GM12874 (cell line): ENCODE measurements around the gene SMARCD2.

Source experiments
- TF ChIP-seq, protein P1 (sequence below): IDR thresholded peaks from 2 replicates; pipeline ENCODE4 v1.5.1; 2011; ENCODE audit warnings: low read depth, mild to moderate bottlenecking, control low read depth, low read length, moderate library complexity; ENCODE audit not compliant: insufficient read depth

The SMARCD2 gene

DNA sequence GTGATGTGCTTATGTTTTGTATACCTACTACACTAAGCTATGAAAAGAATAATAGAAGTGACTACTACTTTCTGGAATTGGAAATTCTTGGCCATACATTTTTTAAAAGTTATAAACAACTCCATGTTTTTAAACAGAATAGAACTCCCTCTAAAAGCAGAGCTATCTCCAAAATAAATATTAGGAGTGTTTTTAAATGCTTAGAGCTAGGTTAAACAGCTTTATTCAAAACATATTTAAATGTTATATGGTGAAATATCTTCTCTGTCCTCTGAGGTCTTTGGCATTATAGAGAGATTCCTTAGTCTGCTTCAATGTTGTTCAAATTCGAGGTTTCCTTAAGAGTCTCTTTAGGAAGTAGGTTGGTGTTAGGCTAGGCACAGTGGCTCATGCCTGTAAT lies 38.2 kb downstream of the SMARCD2 start:
- TF ChIP-seq, protein P1, sequence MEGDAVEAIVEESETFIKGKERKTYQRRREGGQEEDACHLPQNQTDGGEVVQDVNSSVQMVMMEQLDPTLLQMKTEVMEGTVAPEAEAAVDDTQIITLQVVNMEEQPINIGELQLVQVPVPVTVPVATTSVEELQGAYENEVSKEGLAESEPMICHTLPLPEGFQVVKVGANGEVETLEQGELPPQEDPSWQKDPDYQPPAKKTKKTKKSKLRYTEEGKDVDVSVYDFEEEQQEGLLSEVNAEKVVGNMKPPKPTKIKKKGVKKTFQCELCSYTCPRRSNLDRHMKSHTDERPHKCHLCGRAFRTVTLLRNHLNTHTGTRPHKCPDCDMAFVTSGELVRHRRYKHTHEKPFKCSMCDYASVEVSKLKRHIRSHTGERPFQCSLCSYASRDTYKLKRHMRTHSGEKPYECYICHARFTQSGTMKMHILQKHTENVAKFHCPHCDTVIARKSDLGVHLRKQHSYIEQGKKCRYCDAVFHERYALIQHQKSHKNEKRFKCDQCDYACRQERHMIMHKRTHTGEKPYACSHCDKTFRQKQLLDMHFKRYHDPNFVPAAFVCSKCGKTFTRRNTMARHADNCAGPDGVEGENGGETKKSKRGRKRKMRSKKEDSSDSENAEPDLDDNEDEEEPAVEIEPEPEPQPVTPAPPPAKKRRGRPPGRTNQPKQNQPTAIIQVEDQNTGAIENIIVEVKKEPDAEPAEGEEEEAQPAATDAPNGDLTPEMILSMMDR, result no peak

DNA sequence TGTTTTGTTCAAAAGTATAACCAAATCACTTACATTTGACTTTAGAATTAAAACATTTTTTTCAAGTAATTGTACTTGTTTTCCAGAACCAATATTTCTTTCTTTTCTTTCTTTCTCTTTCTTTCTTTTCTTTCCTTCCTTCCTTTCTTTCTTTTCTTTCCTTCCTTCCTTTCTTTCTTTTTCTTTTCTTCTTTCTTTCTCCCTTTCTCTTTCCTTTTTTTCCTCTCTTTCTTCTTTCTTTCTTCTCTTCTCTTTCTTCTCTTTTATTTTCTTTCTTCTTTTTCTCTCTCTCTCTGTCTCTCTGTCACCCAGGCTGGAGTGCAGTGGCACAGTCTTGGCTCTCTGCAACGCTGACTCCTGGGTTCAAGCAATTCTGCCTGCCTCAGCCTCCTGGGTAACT lies 41.7 kb downstream of the SMARCD2 start:
- TF ChIP-seq, protein P1, result no peak

DNA sequence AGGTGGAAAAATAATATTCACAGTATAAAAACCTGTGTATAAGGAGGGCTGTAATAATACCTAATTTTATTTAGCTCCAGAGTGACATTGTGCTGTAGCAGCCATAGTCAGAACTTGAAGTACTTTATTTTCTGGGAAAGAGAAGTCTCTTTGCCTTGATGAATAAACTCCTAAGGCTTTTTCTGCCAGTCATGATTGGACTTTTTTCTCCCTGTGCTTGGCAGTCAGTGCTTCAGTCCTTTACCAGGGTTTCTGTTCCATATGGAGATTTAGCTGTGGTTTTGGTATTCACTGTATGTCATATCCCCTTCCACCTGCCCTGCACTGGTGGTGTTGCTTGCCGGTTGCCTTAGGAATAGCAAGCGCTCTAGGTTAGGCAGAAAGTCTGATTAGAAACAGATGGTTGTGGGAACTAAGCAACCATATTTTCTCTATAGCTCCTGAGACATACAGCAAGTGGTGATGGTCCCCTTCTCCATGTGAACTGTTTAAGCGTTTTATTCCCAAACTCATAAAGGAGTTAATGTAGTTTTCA lies 43.8 kb downstream of the SMARCD2 start:
- TF ChIP-seq, protein P1, result no peak

DNA sequence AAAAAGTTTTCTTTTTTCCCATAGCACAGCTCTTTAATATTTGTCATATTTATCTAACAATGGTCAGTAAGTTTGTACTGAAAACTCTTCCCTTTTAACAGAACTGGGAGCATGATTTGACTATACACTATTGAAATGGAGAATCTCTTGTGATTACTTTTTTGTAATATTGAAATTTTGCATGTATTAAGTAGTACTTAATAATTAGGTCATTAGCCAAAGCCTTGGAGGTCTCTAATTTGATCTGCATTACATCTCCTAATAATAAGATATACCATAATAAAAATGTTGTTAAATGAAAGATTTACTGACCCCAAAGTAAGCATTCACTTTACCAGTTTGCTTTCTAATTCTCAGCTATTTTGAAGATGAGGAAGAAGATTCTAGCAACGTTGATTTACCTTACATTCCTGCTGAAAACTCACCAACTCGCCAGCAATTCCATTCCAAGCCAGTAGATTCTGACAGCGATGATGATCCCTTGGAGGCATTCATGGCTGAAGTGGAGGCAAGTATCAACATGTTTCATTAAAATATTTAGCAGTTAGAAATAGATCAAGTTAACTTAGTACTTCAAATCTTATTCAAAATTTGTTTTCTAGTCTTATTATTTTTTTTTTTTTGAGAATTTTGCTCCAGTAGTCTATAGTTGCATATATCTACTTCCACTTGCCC lies 50.3 kb downstream of the SMARCD2 start:
- TF ChIP-seq, protein P1, result no peak

DNA sequence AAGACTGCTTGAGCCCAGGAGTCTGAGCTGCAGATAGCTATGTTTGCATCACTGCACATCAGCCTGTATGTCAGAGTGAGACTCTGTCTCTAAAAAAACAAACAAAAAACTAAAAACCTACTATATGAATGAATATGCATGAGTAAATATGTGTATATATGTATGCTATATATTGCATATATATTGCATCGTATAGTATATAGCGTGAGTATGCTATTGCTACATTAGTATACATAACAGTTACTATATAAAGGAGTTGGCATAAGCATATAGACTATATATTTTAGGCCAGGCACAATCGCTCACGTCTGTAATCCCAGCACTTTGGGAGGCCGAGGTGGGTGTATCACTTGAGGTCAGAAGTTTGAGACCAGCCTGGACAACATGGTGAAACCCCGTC lies 52.4 kb downstream of the SMARCD2 start:
- TF ChIP-seq, protein P1, result no peak

DNA sequence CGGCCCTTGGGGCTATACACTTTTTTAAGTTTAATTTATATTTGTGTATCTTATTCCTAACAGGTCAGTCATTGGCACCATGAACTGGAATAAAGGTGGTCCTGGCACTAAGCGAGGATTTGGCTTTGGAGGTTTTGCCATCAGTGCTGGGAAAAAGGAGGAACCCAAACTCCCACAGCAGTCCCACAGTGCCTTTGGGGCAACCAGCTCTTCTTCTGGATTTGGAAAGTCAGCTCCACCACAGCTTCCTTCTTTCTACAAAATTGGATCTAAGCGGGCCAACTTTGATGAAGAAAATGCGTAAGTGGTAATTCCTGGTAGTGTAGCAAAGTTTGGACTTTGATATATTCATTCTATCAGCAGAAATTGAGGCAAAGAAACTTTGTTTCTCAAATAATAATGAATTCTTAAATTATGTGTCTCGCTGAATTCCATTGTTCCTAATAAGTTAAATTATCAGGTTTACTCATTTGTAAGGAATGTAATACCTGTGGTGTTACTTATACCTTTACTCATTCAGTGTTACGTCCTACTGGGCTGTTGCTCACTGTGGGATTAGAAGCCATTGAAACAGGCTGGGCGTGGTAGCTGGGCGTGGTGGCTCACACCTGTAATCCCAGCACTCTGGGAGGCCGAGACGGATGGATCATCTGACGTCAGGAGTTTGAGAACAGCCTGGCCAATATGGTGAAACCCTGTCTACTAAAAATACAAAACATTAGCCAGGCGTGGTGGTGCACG lies 55.3 kb downstream of the SMARCD2 start:
- TF ChIP-seq, protein P1, result no peak

DNA sequence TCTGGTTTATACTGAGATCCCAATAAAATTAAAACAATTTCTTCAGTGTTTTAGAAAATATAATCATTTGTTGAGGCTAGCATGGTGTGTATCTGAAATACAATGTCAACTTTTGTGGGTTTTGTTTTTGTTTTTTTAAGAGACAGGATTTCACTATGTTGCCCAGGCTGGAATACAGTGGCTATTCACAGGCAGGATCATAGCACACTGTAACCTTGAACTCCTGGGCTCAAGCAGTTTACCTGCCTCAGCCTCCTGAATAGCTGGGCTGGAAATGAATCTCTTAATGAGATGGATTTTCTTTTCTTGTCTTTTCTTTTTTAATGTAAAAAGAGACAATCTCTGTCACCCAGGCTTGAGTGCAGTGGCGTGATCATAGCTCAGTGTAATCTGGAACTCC lies 56.4 kb downstream of the SMARCD2 start:
- TF ChIP-seq, protein P1, result no peak
